ENCODE measurements around the gene LPCAT1. TPM values are rescaled to one million over a fixed set of nuclear protein-coding genes. Genes with fewer than 3 reads are reported as not detected.
"Not testable (repeated sequence)": the region's sequence is repeated elsewhere in the genome, so short reads cannot be mapped to it uniquely, and the experiment has no call there.

The LPCAT1 gene
- total RNA-seq, 1 experiment from 2014 or later, result 59.8 TPM

DNA sequence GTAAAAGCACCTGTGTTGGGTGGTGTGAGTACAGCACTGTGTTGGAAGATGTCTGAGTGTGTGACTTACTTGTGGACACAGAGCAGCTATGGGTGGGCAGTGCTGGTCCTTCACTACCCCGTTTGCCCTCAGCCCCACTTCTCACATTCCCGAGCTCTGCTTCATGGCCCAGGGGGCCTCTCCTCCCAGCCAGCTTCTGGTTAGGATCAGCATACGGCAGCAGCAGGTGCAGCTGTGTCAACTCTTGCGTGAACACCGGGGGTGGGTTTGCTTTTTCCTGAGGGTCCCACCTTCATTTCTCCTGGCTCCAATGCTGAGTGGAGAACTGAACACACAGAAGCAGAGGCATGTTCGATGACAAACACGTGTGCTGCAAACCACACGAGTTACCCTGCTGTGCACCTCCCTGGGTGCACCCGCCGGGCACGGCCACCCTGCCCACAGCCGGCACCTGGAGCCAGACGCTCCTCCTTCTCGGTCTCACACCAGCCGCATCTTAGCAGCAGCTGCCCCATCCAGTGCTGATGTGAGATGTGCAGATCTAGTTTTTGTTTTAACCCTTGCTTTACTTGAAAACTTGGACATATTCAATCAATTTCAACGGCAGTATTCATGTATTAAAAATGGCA is 63.6 kb downstream of the LPCAT1 start:
- intact Hi-C loops (cut with micrococcal nuclease; ENCODE audit: unreplicated experiment) (no loop called here), in situ Hi-C loops (cut with HindIII; ENCODE audit: low pct_unique_long_range_greater_than_20kb, low sequenced_read_pairs) (no loop called here)
- DNase-seq (ENCODE audit: low read depth, low spot score) (no peak), ATAC-seq (no peak)
- Histone ChIP-seq H3K27me3 (ENCODE audit: control insufficient read depth, insufficient read depth, low read length) (no peaks in the 10 kb centered on the region), H3K36me3 (ENCODE audit: control insufficient read depth, insufficient read depth, low read length) (peaks cover 2% of the 10 kb centered on the region; the same call in 1 of the 2 replicates), H3K9me3 (ENCODE audit: control insufficient read depth, insufficient read depth, low read depth, low read length) (peaks cover 22% of the 10 kb centered on the region), H3K27ac (ENCODE audit: low read length) (no peak overlapping the region), H3K4me3 (ENCODE audit: low read depth in 2 of 2, low read length in 2 of 2) (no peak overlapping the region), H3K4me1 (ENCODE audit: control insufficient read depth, insufficient read depth, low read length) (no peaks in the 10 kb centered on the region)
- TF ChIP-seq CTCF (IDR thresholded peaks at IDR 0.05) (no peak), SIN3A (IDR thresholded peaks at IDR 0.05; ENCODE audit: borderline replicate concordance, insufficient read depth, low read depth, low read length) (no peak), TCF7L2 (IDR thresholded peaks at IDR 0.05; ENCODE audit: low read depth, low read length) (no peak), POLR2AphosphoS5 (IDR thresholded peaks at IDR 0.05; ENCODE audit: low read depth, low read length) (no peak)
- TF ChIP-seq, protein P1, sequence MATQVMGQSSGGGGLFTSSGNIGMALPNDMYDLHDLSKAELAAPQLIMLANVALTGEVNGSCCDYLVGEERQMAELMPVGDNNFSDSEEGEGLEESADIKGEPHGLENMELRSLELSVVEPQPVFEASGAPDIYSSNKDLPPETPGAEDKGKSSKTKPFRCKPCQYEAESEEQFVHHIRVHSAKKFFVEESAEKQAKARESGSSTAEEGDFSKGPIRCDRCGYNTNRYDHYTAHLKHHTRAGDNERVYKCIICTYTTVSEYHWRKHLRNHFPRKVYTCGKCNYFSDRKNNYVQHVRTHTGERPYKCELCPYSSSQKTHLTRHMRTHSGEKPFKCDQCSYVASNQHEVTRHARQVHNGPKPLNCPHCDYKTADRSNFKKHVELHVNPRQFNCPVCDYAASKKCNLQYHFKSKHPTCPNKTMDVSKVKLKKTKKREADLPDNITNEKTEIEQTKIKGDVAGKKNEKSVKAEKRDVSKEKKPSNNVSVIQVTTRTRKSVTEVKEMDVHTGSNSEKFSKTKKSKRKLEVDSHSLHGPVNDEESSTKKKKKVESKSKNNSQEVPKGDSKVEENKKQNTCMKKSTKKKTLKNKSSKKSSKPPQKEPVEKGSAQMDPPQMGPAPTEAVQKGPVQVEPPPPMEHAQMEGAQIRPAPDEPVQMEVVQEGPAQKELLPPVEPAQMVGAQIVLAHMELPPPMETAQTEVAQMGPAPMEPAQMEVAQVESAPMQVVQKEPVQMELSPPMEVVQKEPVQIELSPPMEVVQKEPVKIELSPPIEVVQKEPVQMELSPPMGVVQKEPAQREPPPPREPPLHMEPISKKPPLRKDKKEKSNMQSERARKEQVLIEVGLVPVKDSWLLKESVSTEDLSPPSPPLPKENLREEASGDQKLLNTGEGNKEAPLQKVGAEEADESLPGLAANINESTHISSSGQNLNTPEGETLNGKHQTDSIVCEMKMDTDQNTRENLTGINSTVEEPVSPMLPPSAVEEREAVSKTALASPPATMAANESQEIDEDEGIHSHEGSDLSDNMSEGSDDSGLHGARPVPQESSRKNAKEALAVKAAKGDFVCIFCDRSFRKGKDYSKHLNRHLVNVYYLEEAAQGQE (IDR thresholded peaks at IDR 0.05; ENCODE audit: insufficient read depth in 1 of 2, low read depth in 2 of 2, low read length in 1 of 2), result no peak
- no TSS peak for BruUV-seq (replicated peaks)
- POLR2A ChIA-PET, result no interaction called here
- CTCF ChIA-PET, result no interaction called here

DNA sequence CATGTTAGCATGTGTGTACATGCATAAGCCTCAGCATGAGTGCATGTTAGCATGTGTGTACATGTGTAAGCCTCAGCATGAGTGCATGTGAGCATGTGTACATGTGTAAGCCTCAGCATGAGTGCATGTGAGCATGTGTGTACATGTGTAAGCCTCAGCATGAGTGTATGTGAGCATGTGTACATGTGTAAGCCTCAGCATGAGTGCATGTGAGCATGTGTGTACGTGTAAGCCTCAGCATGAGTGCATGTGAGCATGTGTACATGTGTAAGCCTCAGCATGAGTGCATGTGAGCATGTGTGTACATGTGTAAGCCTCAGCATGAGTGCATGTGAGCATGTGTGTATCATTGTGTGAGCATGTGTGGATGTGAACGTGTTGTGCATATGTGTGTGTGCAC is 64.3 kb downstream of the LPCAT1 start:
- H3K4me3 ChIP-seq (ENCODE audit: low read depth in 2 of 2, low read length in 2 of 2); ATAC-seq; intact Hi-C loops (cut with micrococcal nuclease; ENCODE audit: unreplicated experiment); H3K27me3 ChIP-seq (ENCODE audit: control insufficient read depth, insufficient read depth, low read length); H3K27ac ChIP-seq (ENCODE audit: low read length); CTCF ChIA-PET; H3K4me1 ChIP-seq (ENCODE audit: control insufficient read depth, insufficient read depth, low read length); BruUV-seq (replicated peaks); POLR2A ChIA-PET; H3K36me3 ChIP-seq (ENCODE audit: control insufficient read depth, insufficient read depth, low read length); in situ Hi-C loops (cut with HindIII; ENCODE audit: low pct_unique_long_range_greater_than_20kb, low sequenced_read_pairs); DNase-seq (ENCODE audit: low read depth, low spot score): not testable (repeated sequence)
- peaks cover 26% of the 10 kb centered on the region for H3K9me3 ChIP-seq (ENCODE audit: control insufficient read depth, insufficient read depth, low read depth, low read length)

DNA sequence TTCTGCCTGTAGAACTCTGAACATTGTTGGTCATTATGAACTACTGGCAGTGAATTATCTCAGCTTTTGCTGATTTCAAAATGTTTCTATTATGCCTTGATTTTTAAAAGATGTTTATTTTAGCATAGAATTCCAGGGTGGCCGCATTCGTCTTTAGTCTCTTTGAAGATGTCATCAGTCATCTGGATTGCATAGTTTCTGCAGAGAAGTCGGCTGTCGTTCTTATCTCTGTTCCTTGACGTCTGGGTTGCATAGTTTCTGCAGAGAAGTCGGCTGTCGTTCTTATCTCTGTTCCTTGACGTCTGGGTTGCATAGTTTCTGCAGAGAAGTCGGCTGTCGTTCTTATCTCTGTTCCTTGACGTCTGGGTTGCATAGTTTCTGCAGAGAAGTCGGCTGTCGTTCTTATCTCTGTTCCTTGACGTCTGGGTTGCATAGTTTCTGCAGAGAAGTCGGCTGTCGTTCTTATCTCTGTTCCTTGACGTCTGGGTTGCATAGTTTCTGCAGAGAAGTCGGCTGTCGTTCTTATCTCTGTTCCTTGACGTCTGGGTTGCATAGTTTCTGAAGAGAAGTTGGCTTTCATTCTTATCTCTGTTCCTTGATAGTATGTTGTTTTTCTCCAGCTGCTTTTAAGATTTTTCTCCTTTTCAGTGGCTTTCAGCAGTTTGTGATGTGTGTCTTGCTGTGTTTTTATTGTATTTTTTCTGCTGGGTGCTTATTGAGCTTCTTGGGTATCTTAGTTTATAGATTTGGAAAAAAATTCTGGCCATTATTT is 67.5 kb downstream of the LPCAT1 start:
- H3K36me3 ChIP-seq (ENCODE audit: control insufficient read depth, insufficient read depth, low read length); CTCF ChIA-PET; DNase-seq (ENCODE audit: low read depth, low spot score); H3K4me3 ChIP-seq (ENCODE audit: low read depth in 2 of 2, low read length in 2 of 2); intact Hi-C loops (cut with micrococcal nuclease; ENCODE audit: unreplicated experiment); H3K4me1 ChIP-seq (ENCODE audit: control insufficient read depth, insufficient read depth, low read length); ATAC-seq; H3K27ac ChIP-seq (ENCODE audit: low read length); H3K27me3 ChIP-seq (ENCODE audit: control insufficient read depth, insufficient read depth, low read length); POLR2A ChIA-PET; BruUV-seq (replicated peaks); in situ Hi-C loops (cut with HindIII; ENCODE audit: low pct_unique_long_range_greater_than_20kb, low sequenced_read_pairs): not testable (repeated sequence)
- peaks cover 35% of the 10 kb centered on the region for H3K9me3 ChIP-seq (ENCODE audit: control insufficient read depth, insufficient read depth, low read depth, low read length)

Measured in Panc1 (cell line).